Stomach smooth muscle (tissue), 2 donors: Measurements from ENCODE around the gene WFIKKN1.

Source experiments
- H3K27ac ChIP-seq: one replicate; pipeline ENCODE4 v1.7.0; 2013; ENCODE audit warnings: mild to moderate bottlenecking, low read length, inconsistent platforms
- H3K27me3 ChIP-seq, 2 donors: one replicate each; pipeline ENCODE4 v1.7.0; 2013; ENCODE audit warnings: low read length in 2 of 2; ENCODE audit not compliant: insufficient read depth in 2 of 2, control insufficient read depth in 1 of 2
- H3K36me3 ChIP-seq, 2 donors: one replicate each; pipeline ENCODE4 v1.7.0; 2013; ENCODE audit warnings: low read length in 2 of 2; ENCODE audit not compliant: control insufficient read depth in 2 of 2, insufficient read depth in 2 of 2
- H3K4me1 ChIP-seq: one replicate; pipeline ENCODE4 v1.7.0; 2013; ENCODE audit warnings: low read length; ENCODE audit not compliant: control insufficient read depth, insufficient read depth
- H3K4me3 ChIP-seq, 2 donors: one replicate each; pipeline ENCODE4 v1.7.0; 2013; ENCODE audit warnings: low read length in 2 of 2
- H3K9ac ChIP-seq, 2 donors: one replicate each; pipeline ENCODE4 v1.7.0; 2013; ENCODE audit warnings: low read length in 2 of 2, mild to moderate bottlenecking in 1 of 2
- H3K9me3 ChIP-seq, 2 donors: one replicate each; pipeline ENCODE4 v1.7.0; 2013; ENCODE audit warnings: low read length in 2 of 2; ENCODE audit not compliant: control insufficient read depth in 2 of 2
- donor health status: healthy.
- donor health status: Pancreatic carcinoma.

The WFIKKN1 gene

GRCh38 chr16:660459-661183 is 29.8 kb downstream of the WFIKKN1 start:
- Histone ChIP-seq H3K9me3 (no peaks in the 10 kb centered on the region), H3K4me3 (peak overlapping the region in 1 of 2 donors; percentile 69), H3K27ac (peak overlapping the region; percentile 62), H3K9ac (peak overlapping the region; percentile 51 to 55), H3K4me1 (peaks cover 19% of the 10 kb centered on the region), H3K36me3 (peaks cover 0 to 3% of the 10 kb centered on the region in 2 donors), H3K27me3 (no peaks in the 10 kb centered on the region)

- Histone ChIP-seq H3K9ac (peak overlapping the region; percentile 45 to 55), H3K9me3 (no peaks in the 10 kb centered on the region), H3K27me3 (no peaks in the 10 kb centered on the region), H3K4me1 (peaks cover 19% of the 10 kb centered on the region), H3K4me3 (peak overlapping the region in 1 of 2 donors; percentile 62), H3K36me3 (peaks cover 0 to 3% of the 10 kb centered on the region in 2 donors), H3K27ac (peak overlapping the region; percentile 37)
Observed at GRCh38 chr16:661184-661821, 30.5 kb downstream of the WFIKKN1 start.

DNA sequence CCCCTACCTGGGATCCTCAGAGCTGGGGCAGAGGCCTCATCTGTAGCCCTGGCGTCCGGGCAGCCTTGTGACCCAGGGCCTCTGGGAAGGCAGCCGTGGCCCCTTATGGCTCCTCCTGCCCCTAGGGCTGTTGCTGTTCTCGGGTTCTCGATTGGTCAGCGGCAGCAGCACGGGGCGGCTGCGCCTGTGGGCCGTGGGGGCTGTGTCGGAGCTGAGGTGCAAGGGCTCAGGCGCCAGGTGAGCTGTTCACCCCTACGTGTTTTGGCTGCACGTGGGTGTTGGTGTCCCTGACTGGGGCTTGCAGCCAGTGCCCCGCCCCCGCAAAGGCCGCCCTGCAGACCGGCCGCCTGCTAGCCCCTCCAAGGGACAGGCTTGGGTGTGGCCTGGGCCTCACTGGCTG is 31.3 kb downstream of the WFIKKN1 start:
- H3K9ac ChIP-seq, result no peak overlapping the region
- peaks cover 0 to 3% of the 10 kb centered on the region in 2 donors for H3K36me3 ChIP-seq
- H3K4me1 ChIP-seq, result peaks cover 21% of the 10 kb centered on the region
- H3K27ac ChIP-seq, result no peak overlapping the region
- no peaks in the 10 kb centered on the region for H3K9me3 ChIP-seq
- no peak overlapping the region for H3K4me3 ChIP-seq
- no peaks in the 10 kb centered on the region for H3K27me3 ChIP-seq

- no peak overlapping the region for H3K4me3 ChIP-seq
- peaks cover 0 to 3% of the 10 kb centered on the region in 2 donors for H3K36me3 ChIP-seq
- peaks cover 26% of the 10 kb centered on the region for H3K4me1 ChIP-seq
- no peak overlapping the region for H3K27ac ChIP-seq
- H3K9me3 ChIP-seq, result no peaks in the 10 kb centered on the region
- no peak overlapping the region for H3K9ac ChIP-seq
- no peaks in the 10 kb centered on the region for H3K27me3 ChIP-seq
Observed at GRCh38 chr16:662597-662996, 31.8 kb downstream of the WFIKKN1 start.

DNA sequence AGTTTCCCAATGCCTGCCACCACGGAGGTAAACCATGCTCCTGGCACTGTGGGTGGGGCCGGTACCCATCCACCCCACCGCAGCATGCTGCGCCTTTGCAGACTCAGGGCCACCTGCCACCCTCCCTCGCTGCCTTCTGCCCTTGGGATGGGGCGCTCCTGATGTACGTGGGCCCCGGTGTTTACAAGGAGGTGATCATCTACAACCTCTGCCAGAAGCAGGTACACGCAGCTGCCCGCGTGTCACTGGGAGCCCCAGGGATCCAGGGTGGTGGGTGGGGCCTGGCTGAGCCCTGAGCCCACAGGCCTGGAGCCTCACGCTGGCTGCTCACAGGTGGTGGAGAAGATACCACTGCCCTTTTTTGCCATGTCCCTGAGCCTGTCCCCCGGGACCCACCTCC is 35.8 kb downstream of the WFIKKN1 start:
- H3K27me3 ChIP-seq, result no peaks in the 10 kb centered on the region
- peaks cover 21% of the 10 kb centered on the region for H3K4me1 ChIP-seq
- peaks cover 6 to 11% of the 10 kb centered on the region in 2 donors for H3K36me3 ChIP-seq
- H3K4me3 ChIP-seq, result no peak overlapping the region
- H3K9ac ChIP-seq, result no peak overlapping the region
- H3K27ac ChIP-seq, result no peak overlapping the region
- no peaks in the 10 kb centered on the region for H3K9me3 ChIP-seq

- Histone ChIP-seq H3K4me1 (peaks cover 20% of the 10 kb centered on the region), H3K27me3 (no peaks in the 10 kb centered on the region), H3K9ac (peak overlapping the region; percentile 72 to 93), H3K4me3 (peak overlapping the region in 1 of 2 donors; percentile 82), H3K36me3 (peaks cover 6 to 16% of the 10 kb centered on the region in 2 donors), H3K27ac (peak overlapping the region; percentile 66), H3K9me3 (no peaks in the 10 kb centered on the region)
Observed at GRCh38 chr16:667113-667779, 36.5 kb downstream of the WFIKKN1 start.

GRCh38 chr16:667780-668518 is 37.2 kb downstream of the WFIKKN1 start, which contains the start of gene RHOT2:
Gene RHOT2 (plus strand): TSS chr16:668132. CDS start chr16:668200, 68 bp downstream.
- peak within 1 kb of the TSS; percentile 75 to 93 for H3K9ac ChIP-seq
- H3K4me3 ChIP-seq, result peak within 1 kb of the TSS; percentile 58 to 82
- peaks cover 12 to 20% of the 10 kb centered on the region in 2 donors for H3K36me3 ChIP-seq
- no peaks in the 10 kb centered on the region for H3K9me3 ChIP-seq
- H3K4me1 ChIP-seq, result peaks cover 20% of the 10 kb centered on the region
- H3K27ac ChIP-seq, result peak within 1 kb of the TSS; percentile 66
- H3K27me3 ChIP-seq, result no peaks in the 10 kb centered on the region

DNA sequence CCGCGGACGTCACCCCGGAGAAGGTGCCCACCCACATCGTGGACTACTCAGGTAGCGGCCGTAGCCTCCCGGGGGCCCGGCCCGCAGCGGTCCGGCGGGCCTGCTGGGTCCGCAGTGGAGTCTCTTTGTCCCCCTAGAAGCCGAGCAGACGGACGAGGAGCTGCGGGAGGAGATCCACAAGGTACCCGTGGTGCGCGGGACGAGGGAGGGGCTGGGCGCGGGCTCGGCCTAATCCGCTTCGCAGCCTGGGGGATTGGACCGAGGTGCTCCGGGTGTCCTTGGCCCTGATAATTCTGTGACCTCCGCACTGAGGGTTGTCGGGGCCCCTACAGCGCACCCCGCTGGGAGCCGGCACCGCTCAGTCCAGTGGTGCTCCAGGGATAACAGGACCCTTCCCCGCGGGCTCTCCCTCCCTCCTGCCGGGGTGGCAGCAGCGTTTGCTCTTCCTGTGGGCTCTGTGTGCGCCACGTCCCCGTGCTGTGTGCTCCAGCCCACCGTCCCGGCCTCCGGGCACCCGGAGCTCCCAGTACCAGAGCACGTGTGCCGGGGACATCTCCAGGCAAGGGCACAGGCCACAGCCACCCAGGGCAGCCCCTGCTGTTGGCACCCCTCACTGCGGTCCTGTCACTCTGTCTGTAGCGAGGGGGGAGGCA is 37.9 kb downstream of the WFIKKN1 start:
- Histone ChIP-seq H3K9ac (peak overlapping the region; percentile 75 to 93), H3K27me3 (no peaks in the 10 kb centered on the region), H3K36me3 (peaks cover 13 to 20% of the 10 kb centered on the region in 2 donors), H3K4me1 (peaks cover 20% of the 10 kb centered on the region), H3K27ac (peak overlapping the region; percentile 66), H3K9me3 (no peaks in the 10 kb centered on the region), H3K4me3 (peak overlapping the region; percentile 58 to 82)

DNA sequence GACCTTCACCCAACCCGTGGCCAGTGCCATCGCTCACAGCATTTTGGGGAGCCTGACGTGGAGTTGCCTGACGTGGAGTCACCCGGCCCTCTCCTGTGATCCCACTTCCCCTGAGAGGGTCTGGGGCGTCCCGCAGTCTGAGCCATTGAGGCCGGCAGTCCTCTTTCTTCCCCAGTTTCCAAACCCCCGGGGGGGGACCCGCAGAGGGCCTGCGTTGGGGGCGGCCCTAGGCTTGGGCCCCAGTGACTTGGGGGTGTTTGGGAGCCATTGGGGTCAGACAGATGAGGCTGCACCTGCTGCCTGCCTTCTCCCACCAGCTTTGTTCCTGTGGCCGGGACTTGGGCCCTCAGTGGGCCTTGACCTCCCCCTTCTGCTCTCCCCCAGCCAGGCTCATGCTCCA is 38.9 kb downstream of the WFIKKN1 start:
- Histone ChIP-seq H3K27ac (no peak overlapping the region), H3K9ac (no peak overlapping the region), H3K27me3 (no peaks in the 10 kb centered on the region), H3K4me3 (peak overlapping the region in 1 of 2 donors; percentile 82), H3K36me3 (peaks cover 13 to 20% of the 10 kb centered on the region in 2 donors), H3K9me3 (no peaks in the 10 kb centered on the region), H3K4me1 (peaks cover 20% of the 10 kb centered on the region)
